PC-3 (cell line): Measurements from ENCODE around the gene IFT57. TPM values are rescaled to one million over a fixed set of nuclear protein-coding genes. Genes with fewer than 3 reads are reported as not detected.
A peak's percentile ranks its signal among the peaks of the same experiment; 100 is the strongest.

Source experiments
- ATAC-seq: fragments of 200-7000 bp; cut with Tn5 transposase; 2 replicates; pipeline ENCODE4 v1.9.1; 2020; ENCODE audit warnings: mild to moderate bottlenecking, moderate library complexity
- BruUV-seq: library from RNA; stranded (reverse); fragments of 400-500 nt; replicated peaks from 2 replicates; lab custom pipeline; 2021; lab: Mats Ljungman, UMichigan
- CTCF ChIA-PET: fragments of 300-600 bp; sonication (Branson Sonifier 250); formaldehyde crosslinking; loops from one replicate; lab custom pipeline; 2022; ENCODE audit warnings: antibody characterized with exemption; lab: Charles Lee
- POLR2A ChIA-PET: fragments of 300-600 bp; sonication (Branson Sonifier 250); formaldehyde crosslinking; loops from one replicate; lab custom pipeline; 2022; ENCODE audit warnings: antibody characterized with exemption; ENCODE audit not compliant: unreplicated experiment; lab: Charles Lee
- DNase-seq: peaks from one replicate; pipeline ENCODE4 v3.0.0-alpha.2; 2015
- H2AFZ ChIP-seq: fragments of 300-600 bp; sonication (generic); 2 replicates; pipeline ENCODE4 v1.6.0; 2016; ENCODE audit warnings: antibody characterized with exemption, low read length
- H3F3A ChIP-seq: fragments of 300-600 bp; sonication (generic); one replicate; pipeline ENCODE4 v1.6.0; 2017; ENCODE audit warnings: antibody characterized with exemption, low read length, control low read depth, mild to moderate bottlenecking; ENCODE audit not compliant: unreplicated experiment
- H3K27ac ChIP-seq: fragments of 300-600 bp; sonication (generic); 2 replicates; pipeline ENCODE4 v1.5.1; 2016; ENCODE audit warnings: mild to moderate bottlenecking, low read length
- H3K27me3 ChIP-seq: fragments of 300-600 bp; sonication (generic); 2 replicates; pipeline ENCODE4 v1.6.1; 2016; ENCODE audit warnings: low read length, mixed read lengths
- H3K36me3 ChIP-seq: fragments of 300-600 bp; sonication (generic); 2 replicates; pipeline ENCODE4 v1.6.1; 2016; ENCODE audit warnings: low read depth, mixed run types, low read length, mixed read lengths
- H3K4me1 ChIP-seq: fragments of 300-600 bp; sonication (generic); 2 replicates; pipeline ENCODE4 v1.5.1; 2016; ENCODE audit warnings: low read length; ENCODE audit not compliant: insufficient read depth
- H3K4me2 ChIP-seq: fragments of 300-600 bp; sonication (generic); 2 replicates; pipeline ENCODE4 v1.6.0; 2016; ENCODE audit warnings: low read length
- H3K4me3 ChIP-seq: fragments of 300-600 bp; sonication (generic); 2 replicates; pipeline ENCODE4 v1.5.1; 2016; ENCODE audit warnings: mild to moderate bottlenecking, low read length, mixed read lengths
- H3K79me2 ChIP-seq: fragments of 300-600 bp; sonication (generic); 2 replicates; pipeline ENCODE4 v1.6.1; 2017; ENCODE audit warnings: low read length, mixed read lengths
- H3K9ac ChIP-seq: fragments of 300-600 bp; sonication (generic); 2 replicates; pipeline ENCODE4 v1.6.0; 2016; ENCODE audit warnings: mild to moderate bottlenecking, low read length
- H3K9me2 ChIP-seq: fragments of 300-600 bp; sonication (generic); replicated peaks from 2 replicates; pipeline ENCODE4 v1.6.1; 2016; ENCODE audit warnings: mixed run types, low read length, mixed read lengths
- H3K9me3 ChIP-seq: fragments of 300-600 bp; sonication (generic); 2 replicates; pipeline ENCODE4 v1.6.1; 2016; ENCODE audit warnings: low read length, mixed read lengths
- H4K20me1 ChIP-seq: fragments of 300-600 bp; sonication (generic); 2 replicates; pipeline ENCODE4 v1.6.1; 2016; ENCODE audit warnings: low read length, mixed read lengths
- EZH2 ChIP-seq: fragments of 300-600 bp; sonication (generic); IDR thresholded peaks from one replicate; pipeline ENCODE4 v1.6.1; 2017; ENCODE audit warnings: antibody characterized with exemption, mild to moderate bottlenecking, low read length; ENCODE audit not compliant: unreplicated experiment
- EZH2phosphoT487 ChIP-seq: fragments of 300-600 bp; sonication (generic); IDR thresholded peaks from 2 replicates; pipeline ENCODE4 v1.6.1; 2018; ENCODE audit warnings: mild to moderate bottlenecking, antibody characterized with exemption, low read length, borderline replicate concordance
- intact Hi-C: fragments of 100-400 bp; cut with micrococcal nuclease; formaldehyde crosslinking; loops from 2 replicates; pipeline ENCODE4 v1.9.0; 2023
- total RNA-seq: library from RNA; depleted of rRNA; stranded (reverse); fragments of >200 nt; gene quantifications from 2 replicates; pipeline ENCODE4 v1.2.3, GENCODE V29; 2014
- TF ChIP-seq, protein P1 (sequence below): fragments of 300-600 bp; sonication (generic); conservative IDR thresholded peaks from 2 replicates; pipeline ENCODE4 v1.5.1; 2017; ENCODE audit warnings: antibody characterized with exemption, low read depth, mild to moderate bottlenecking, low read length

Gene IFT57
- total RNA-seq, 1 experiment from 2014 or later: 54.0 TPM

DNA sequence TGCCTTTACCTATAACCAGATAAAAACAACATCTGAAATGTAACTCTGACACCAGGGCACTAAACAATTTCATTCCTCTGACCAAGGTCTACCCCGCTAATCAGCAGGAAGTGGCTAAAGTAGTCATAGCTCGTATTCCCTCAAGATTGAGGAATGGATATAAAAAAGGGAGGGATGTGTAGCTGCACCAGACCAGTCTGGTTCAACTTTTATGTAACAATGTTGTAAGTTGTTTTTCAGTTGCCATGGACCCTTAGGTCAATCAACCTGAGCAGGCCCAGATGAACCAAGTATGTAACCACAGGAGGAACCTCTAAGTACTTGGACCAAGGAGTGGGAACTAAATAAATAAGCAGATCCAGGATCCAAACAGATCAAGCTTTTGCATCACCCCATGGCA is 28.4 kb upstream of the IFT57 start:
- H3K27me3 ChIP-seq: no peaks in the 10 kb centered on the region
- H3K4me3 ChIP-seq: no peak overlapping the region
- ATAC-seq (no peak), DNase-seq (peak; percentile 13)
- no peak overlapping the region for H3K27ac ChIP-seq
- ChIA-PET POLR2A (no interaction called here), CTCF (no interaction called here)
- no peak overlapping the region for H2AFZ ChIP-seq
- H3K36me3 ChIP-seq: no peaks in the 10 kb centered on the region
- no peaks in the 10 kb centered on the region for H4K20me1 ChIP-seq
- no peaks in the 10 kb centered on the region for H3K9me3 ChIP-seq
- TF ChIP-seq, protein P1, sequence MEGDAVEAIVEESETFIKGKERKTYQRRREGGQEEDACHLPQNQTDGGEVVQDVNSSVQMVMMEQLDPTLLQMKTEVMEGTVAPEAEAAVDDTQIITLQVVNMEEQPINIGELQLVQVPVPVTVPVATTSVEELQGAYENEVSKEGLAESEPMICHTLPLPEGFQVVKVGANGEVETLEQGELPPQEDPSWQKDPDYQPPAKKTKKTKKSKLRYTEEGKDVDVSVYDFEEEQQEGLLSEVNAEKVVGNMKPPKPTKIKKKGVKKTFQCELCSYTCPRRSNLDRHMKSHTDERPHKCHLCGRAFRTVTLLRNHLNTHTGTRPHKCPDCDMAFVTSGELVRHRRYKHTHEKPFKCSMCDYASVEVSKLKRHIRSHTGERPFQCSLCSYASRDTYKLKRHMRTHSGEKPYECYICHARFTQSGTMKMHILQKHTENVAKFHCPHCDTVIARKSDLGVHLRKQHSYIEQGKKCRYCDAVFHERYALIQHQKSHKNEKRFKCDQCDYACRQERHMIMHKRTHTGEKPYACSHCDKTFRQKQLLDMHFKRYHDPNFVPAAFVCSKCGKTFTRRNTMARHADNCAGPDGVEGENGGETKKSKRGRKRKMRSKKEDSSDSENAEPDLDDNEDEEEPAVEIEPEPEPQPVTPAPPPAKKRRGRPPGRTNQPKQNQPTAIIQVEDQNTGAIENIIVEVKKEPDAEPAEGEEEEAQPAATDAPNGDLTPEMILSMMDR: no peak
- TF ChIP-seq EZH2phosphoT487 (no peak), EZH2 (no peak)
- no peaks in the 10 kb centered on the region for H3K9me2 ChIP-seq
- H3K4me1 ChIP-seq: peaks cover 5% of the 10 kb centered on the region; the same call in 1 of the 2 replicates
- intact Hi-C loops: no loop called here
- H3K9ac ChIP-seq: no peak overlapping the region
- no peaks in the 10 kb centered on the region for H3K79me2 ChIP-seq
- H3F3A ChIP-seq: no peaks in the 10 kb centered on the region
- no TSS peak for BruUV-seq
- H3K4me2 ChIP-seq: no peak overlapping the region

DNA sequence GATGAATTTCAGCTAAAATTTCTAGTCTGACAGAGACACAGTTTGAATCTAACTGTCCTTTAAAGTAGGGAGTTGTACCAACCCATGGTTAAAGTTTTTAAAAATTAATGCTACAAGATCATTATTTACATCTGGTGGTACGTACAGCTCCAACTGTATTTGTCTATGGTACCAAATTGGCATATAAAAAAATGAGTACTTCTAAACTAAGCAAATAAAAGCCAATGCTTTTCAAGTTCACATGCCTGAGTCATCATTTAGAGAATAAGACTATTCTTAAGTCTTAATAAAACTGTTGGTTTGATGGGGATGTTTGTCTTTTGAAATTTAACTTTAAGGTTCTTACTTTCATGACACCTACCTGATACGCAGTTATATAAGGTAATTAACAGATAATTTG is 21.0 kb upstream of the IFT57 start:
- no TSS peak for BruUV-seq
- H3K79me2 ChIP-seq: no peaks in the 10 kb centered on the region

DNA sequence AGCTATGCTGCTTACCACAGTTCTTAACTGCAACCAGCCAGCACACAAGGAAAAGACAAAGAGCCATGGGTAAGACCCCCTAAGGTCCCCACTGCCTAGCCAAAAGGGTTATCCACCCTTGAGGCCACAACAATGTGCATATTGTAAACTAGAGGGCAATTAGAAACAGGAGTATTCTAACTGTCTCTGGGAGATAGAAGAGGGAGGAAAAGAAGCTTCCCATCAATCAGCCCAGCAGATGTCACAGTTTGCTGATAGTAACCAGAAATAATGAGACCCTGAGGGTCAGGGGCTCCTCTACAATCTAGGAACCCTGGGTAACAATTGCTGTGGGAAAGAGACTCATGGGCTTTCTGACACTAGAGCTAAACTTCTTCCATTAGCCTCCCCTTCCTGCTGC is 20.6 kb upstream of the IFT57 start:
- Histone ChIP-seq H3K4me1 (0 out of 2 replicates have a peak, but pooled peaks cover 3% of the 10 kb centered on the region), H3K9me2 (no peaks in the 10 kb centered on the region), H3K9ac (no peak overlapping the region), H3F3A (no peaks in the 10 kb centered on the region), H3K27ac (no peak overlapping the region), H3K4me2 (no peak overlapping the region), H3K79me2 (no peaks in the 10 kb centered on the region), H2AFZ (no peak overlapping the region), H3K9me3 (no peaks in the 10 kb centered on the region), H3K27me3 (no peaks in the 10 kb centered on the region), H3K4me3 (no peak overlapping the region), H4K20me1 (no peaks in the 10 kb centered on the region), H3K36me3 (no peaks in the 10 kb centered on the region)
- BruUV-seq: no TSS peak
- ATAC-seq (no peak), DNase-seq (no peak)
- no peak for TF ChIP-seq EZH2
- TF ChIP-seq, protein P1: no peak
- TF ChIP-seq EZH2phosphoT487: no peak
- intact Hi-C loops: loop anchor here (1.0 to 5.0 kb wide), 2 partner anchors 150 to 164 kb away; no protein-coding TSS in a partner anchor
- ChIA-PET POLR2A (interaction anchor here (0.6 kb wide), 1 partner anchor 73 kb away, joined by 3 read pairs; no protein-coding TSS in a partner anchor), CTCF (no interaction called here)

More for the DNA sequence above, 21.0 kb upstream of the IFT57 start:
- Histone ChIP-seq H3K4me2 (no peak overlapping the region), H3K9ac (no peak overlapping the region), H4K20me1 (no peaks in the 10 kb centered on the region), H3K4me3 (no peak overlapping the region), H3K9me3 (no peaks in the 10 kb centered on the region), H3K9me2 (no peaks in the 10 kb centered on the region), H3K4me1 (0 out of 2 replicates have a peak, but pooled peaks cover 3% of the 10 kb centered on the region), H2AFZ (no peak overlapping the region), H3K27ac (no peak overlapping the region), H3K36me3 (no peaks in the 10 kb centered on the region), H3F3A (no peaks in the 10 kb centered on the region), H3K27me3 (no peaks in the 10 kb centered on the region)
- ChIA-PET POLR2A (interaction anchor here (0.6 kb wide), 2 partner anchors 72 to 565 kb away, joined by 3 to 4 read pairs; no protein-coding TSS in a partner anchor), CTCF (no interaction called here)
- DNase-seq (peak; percentile 57), ATAC-seq (peak; percentile 97)
- intact Hi-C loops: loop anchor here (1.0 to 5.0 kb wide), 2 partner anchors 149 to 163 kb away; no protein-coding TSS in a partner anchor
- TF ChIP-seq EZH2 (no peak), EZH2phosphoT487 (no peak)
- TF ChIP-seq, protein P1: no peak
